Fibroblast of lung (primary cell): ENCODE data around the gene SULF2. TPM values are rescaled to one million over a fixed set of nuclear protein-coding genes. Genes with fewer than 3 reads are reported as not detected.

Source experiments
- DNase-seq, 2 donors: peaks; one replicate each; pipeline versions ENCODE4 v3.0.0 to v3.0.0-alpha.2; 2010; ENCODE audit warnings: low read depth in 2 of 2
- H2AFZ ChIP-seq: 2 replicates; pipeline ENCODE4 v1.5.1; 2012; ENCODE audit warnings: low read length, control low read depth, inconsistent platforms
- H3K27ac ChIP-seq: 2 replicates; pipeline ENCODE4 v1.5.1; 2011; ENCODE audit warnings: low read length, control low read depth; ENCODE audit not compliant: insufficient read depth
- H3K27me3 ChIP-seq: 2 replicates; pipeline ENCODE4 v1.5.1; 2011; ENCODE audit warnings: mild to moderate bottlenecking, low read length; ENCODE audit not compliant: control insufficient read depth, insufficient read depth
- H3K36me3 ChIP-seq: 2 replicates; pipeline ENCODE4 v1.5.1; 2011; ENCODE audit warnings: low read length; ENCODE audit not compliant: control insufficient read depth, insufficient read depth
- H3K4me1 ChIP-seq: 2 replicates; pipeline ENCODE4 v1.5.1; 2011; ENCODE audit warnings: low read length; ENCODE audit not compliant: control insufficient read depth, insufficient read depth; ENCODE audit errors: extremely low read depth
- H3K4me2 ChIP-seq: 2 replicates; pipeline ENCODE4 v1.5.1; 2011; ENCODE audit warnings: low read length, control low read depth; ENCODE audit not compliant: insufficient read depth; ENCODE audit errors: extremely low read depth
- H3K4me3 ChIP-seq, 4 experiments: fragments of 200-600 bp in 1 of 4; sonication (generic) in 1 of 4; replicated peaks in 1 of 4; 2 replicates each; pipeline ENCODE4 v1.5.1; 2011 to 2016; ENCODE audit warnings: low read length in 4 of 4, low read depth in 3 of 4, mild to moderate bottlenecking in 3 of 4, control low read depth in 2 of 4, inconsistent platforms in 1 of 4, mixed read lengths in 1 of 4; ENCODE audit not compliant: insufficient read depth in 1 of 4; ENCODE audit errors: control extremely low read depth in 1 of 4
- H3K79me2 ChIP-seq: 2 replicates; pipeline ENCODE4 v1.5.1; 2012; ENCODE audit warnings: mild to moderate bottlenecking, low read length, inconsistent platforms; ENCODE audit not compliant: control insufficient read depth, insufficient read depth
- H3K9ac ChIP-seq: 2 replicates; pipeline ENCODE4 v1.5.1; 2011; ENCODE audit warnings: mild to moderate bottlenecking, low read length, control low read depth; ENCODE audit not compliant: insufficient read depth
- H3K9me3 ChIP-seq: 2 replicates; pipeline ENCODE4 v1.5.1; 2012; ENCODE audit warnings: low read depth, low read length; ENCODE audit not compliant: control insufficient read depth, insufficient read depth
- H4K20me1 ChIP-seq: 2 replicates; pipeline ENCODE4 v1.5.1; 2011; ENCODE audit warnings: low read length; ENCODE audit not compliant: control insufficient read depth, insufficient read depth; ENCODE audit errors: extremely low read depth
- EZH2 ChIP-seq: IDR thresholded peaks from 2 replicates; pipeline ENCODE4 v1.5.1; 2012; ENCODE audit warnings: low read length, control low read depth, mild to moderate bottlenecking; ENCODE audit errors: missing control alignments
- polyA plus RNA-seq, 2 donors: library from polyadenylated mRNA; depleted of rRNA in 1 of 2; stranded (reverse) in 1 of 2; unstranded in 1 of 2; fragments of >200 nt; gene quantifications; 2 replicates each; pipeline ENCODE4 v1.2.1, GENCODE V29; 2011 to 2012; ENCODE audit warnings: missing spikeins in 1 of 2
- total RNA-seq: library from RNA; depleted of rRNA; stranded (reverse); fragments of >200 nt; gene quantifications from 2 replicates; pipeline ENCODE4 v1.2.1, GENCODE V29; 2014
- TF ChIP-seq, protein P1 (sequence below), 2 donors: IDR thresholded peaks in 1 of 2; conservative IDR thresholded peaks in 1 of 2; 1 replicate in 1 of 2; 2 replicates in 1 of 2; pipeline ENCODE4 v1.5.1; 2011 to 2012; ENCODE audit warnings: low read length in 2 of 2, control low read depth in 1 of 2, inconsistent platforms in 1 of 2, low read depth in 1 of 2, mild to moderate bottlenecking in 1 of 2

The SULF2 gene
- total and polyA plus RNA-seq, 2 donors (not counting 1 experiment from before 2014, with no cell fraction given): 0.26 to 9.6 TPM

DNA sequence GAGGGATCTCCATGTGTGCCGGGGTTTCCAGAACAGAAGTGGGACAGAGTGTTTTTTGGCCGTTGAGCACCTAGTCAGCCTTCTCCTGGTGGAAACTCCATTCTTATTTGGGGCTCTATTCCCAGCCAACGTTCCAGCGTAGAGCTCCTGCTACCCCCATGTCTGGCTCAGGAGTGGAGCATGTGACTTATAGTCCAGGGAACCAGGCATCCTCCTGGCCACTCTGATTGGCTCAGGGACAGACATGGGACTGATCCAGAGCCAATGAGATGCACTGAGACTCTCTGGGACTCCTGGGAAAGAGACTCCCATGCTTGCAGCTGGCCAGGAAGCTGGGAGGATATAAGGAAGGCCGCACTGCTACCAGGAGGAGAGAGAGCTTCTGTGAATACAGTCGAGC lies 87.1 kb downstream of the SULF2 start:
- Histone ChIP-seq H3K4me2 (no peak overlapping the region), H3K79me2 (no peaks in the 10 kb centered on the region), H3K4me3 (no peak overlapping the region), H4K20me1 (no peaks in the 10 kb centered on the region), H2AFZ (no peak overlapping the region), H3K27me3 (no peaks in the 10 kb centered on the region), H3K27ac (no peak overlapping the region), H3K9ac (no peak overlapping the region), H3K9me3 (no peaks in the 10 kb centered on the region), H3K36me3 (no peaks in the 10 kb centered on the region), H3K4me1 (no peaks in the 10 kb centered on the region)
- TF ChIP-seq, protein P1, sequence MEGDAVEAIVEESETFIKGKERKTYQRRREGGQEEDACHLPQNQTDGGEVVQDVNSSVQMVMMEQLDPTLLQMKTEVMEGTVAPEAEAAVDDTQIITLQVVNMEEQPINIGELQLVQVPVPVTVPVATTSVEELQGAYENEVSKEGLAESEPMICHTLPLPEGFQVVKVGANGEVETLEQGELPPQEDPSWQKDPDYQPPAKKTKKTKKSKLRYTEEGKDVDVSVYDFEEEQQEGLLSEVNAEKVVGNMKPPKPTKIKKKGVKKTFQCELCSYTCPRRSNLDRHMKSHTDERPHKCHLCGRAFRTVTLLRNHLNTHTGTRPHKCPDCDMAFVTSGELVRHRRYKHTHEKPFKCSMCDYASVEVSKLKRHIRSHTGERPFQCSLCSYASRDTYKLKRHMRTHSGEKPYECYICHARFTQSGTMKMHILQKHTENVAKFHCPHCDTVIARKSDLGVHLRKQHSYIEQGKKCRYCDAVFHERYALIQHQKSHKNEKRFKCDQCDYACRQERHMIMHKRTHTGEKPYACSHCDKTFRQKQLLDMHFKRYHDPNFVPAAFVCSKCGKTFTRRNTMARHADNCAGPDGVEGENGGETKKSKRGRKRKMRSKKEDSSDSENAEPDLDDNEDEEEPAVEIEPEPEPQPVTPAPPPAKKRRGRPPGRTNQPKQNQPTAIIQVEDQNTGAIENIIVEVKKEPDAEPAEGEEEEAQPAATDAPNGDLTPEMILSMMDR (conservative IDR thresholded peaks at IDR 0.05 in 1 of 2, IDR thresholded peaks at IDR 0.05 in 1 of 2; ENCODE audit: low read depth in 1 of 2, low read length in 2 of 2): no peak
- TF ChIP-seq EZH2: no peak
- DNase-seq: no peak

DNA sequence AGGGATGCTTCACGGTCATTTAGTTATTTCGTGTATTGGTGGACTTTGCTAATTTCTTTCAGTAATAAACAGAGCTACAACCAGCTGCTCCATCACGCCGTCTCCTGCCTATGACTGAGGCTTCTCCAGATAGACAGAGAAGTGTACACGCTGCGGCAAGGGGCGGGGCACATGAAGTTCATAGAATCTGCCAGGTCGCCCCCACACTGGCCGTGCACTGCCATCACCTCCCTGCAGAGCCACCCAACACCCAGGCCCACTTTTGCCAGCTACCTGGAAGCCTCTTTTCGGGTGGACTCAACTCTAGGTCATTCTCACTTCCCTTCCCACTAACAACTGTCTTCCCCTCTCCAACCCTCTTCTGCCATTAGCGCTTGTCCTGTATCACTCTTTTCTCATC lies 88.4 kb downstream of the SULF2 start:
- Histone ChIP-seq H3K27me3 (no peaks in the 10 kb centered on the region), H3K27ac (no peak overlapping the region), H3K79me2 (no peaks in the 10 kb centered on the region), H4K20me1 (no peaks in the 10 kb centered on the region), H3K4me2 (no peak overlapping the region), H2AFZ (no peak overlapping the region), H3K36me3 (no peaks in the 10 kb centered on the region), H3K9ac (no peak overlapping the region), H3K4me3 (no peak overlapping the region), H3K9me3 (no peaks in the 10 kb centered on the region), H3K4me1 (no peaks in the 10 kb centered on the region)
- no peak for DNase-seq
- TF ChIP-seq, protein P1 (conservative IDR thresholded peaks at IDR 0.05 in 1 of 2, IDR thresholded peaks at IDR 0.05 in 1 of 2; ENCODE audit: low read depth in 1 of 2, low read length in 2 of 2): no peak
- TF ChIP-seq EZH2: no peak

DNA sequence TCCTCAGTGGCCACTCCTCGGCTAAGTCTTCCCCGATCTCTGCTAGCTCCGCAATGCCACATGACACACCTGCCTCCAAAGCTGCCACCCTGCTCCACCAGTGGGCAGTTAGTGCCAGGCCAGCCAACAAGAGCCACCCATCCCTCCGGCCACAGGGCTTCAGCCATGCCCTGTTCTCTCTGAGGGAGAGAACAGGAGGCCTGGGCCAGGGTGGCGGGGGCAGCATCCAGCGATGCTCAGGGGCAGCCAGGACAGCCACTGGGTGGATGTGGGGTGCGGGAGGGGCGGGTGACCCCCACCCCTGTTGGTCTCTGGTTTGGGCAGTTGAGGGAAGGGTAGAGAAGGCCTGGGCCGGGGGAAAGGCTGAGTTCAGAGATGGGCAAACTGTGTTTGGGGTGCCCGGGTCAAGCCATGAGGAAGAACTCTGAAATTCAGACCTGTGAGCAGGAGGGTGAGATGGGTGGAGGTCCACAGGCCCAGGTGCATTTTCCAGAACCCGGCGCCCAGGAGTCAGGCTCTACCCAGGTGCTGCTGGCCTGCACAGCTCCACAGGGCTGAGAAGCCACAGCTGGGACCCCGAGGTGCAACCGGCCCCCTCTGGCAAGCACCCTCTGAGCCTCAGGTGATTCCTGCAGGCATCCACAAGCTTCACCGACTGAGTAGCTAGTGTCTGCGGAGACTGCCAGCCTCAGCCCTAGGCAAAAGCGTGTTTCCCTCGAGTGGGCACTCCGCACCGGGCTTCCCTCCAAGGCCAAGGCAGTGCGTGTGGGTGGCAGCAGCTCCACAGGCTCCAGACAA lies 91.1 kb downstream of the SULF2 start:
- no peaks in the 10 kb centered on the region for H3K9me3 ChIP-seq
- no peak overlapping the region for H3K9ac ChIP-seq
- no peak overlapping the region for H3K4me2 ChIP-seq
- no peaks in the 10 kb centered on the region for H4K20me1 ChIP-seq
- no peak overlapping the region for H2AFZ ChIP-seq
- H3K79me2 ChIP-seq: no peaks in the 10 kb centered on the region
- H3K36me3 ChIP-seq: no peaks in the 10 kb centered on the region
- no peak overlapping the region for H3K4me3 ChIP-seq
- DNase-seq: no peak
- no peaks in the 10 kb centered on the region for H3K27me3 ChIP-seq
- no peak overlapping the region for H3K27ac ChIP-seq
- H3K4me1 ChIP-seq: no peaks in the 10 kb centered on the region
- TF ChIP-seq, protein P1 (conservative IDR thresholded peaks at IDR 0.05 in 1 of 2, IDR thresholded peaks at IDR 0.05 in 1 of 2; ENCODE audit: low read depth in 1 of 2, low read length in 2 of 2): no peak
- TF ChIP-seq EZH2: no peak
